Measurements from ENCODE around the gene KIAA1755. TPM values are rescaled to one million over a fixed set of nuclear protein-coding genes. Genes with fewer than 3 reads are reported as not detected.

KIAA1755 gene
- total and polyA plus RNA-seq, 9 of the 15 experiments (the other 6 are each of a cell fraction or from before 2014, with no cell fraction given): not detected

GRCh38 chr20:38269715-38270114 is 9.2 kb upstream of the KIAA1755 start:
- ATAC-seq (no peak), DNase-seq (ENCODE audit: extremely low read depth in 1 of 4, low spot score in 3 of 4) (no peak), FAIRE-seq (no peak)
- Histone ChIP-seq H4K20me1 (replicated peaks; ENCODE audit: control insufficient read depth, insufficient read depth, low read length) (no peaks in the 10 kb centered on the region), H3K4me2 (ENCODE audit: insufficient read depth, low read length) (no peak overlapping the region), H3K79me2 (ENCODE audit: control insufficient read depth, insufficient read depth, low read length) (no peaks in the 10 kb centered on the region), H3K27me3 (ENCODE audit: control insufficient read depth in 2 of 2, insufficient read depth in 2 of 2, low read length in 2 of 2) (peaks cover 0 to 25% of the 10 kb centered on the region in 2 experiments; a peak in 3 of 5 replicates), H2AFZ (ENCODE audit: low read depth, low read length) (no peak overlapping the region), H3K9me1 (ENCODE audit: control insufficient read depth, insufficient read depth, low read length) (no peaks in the 10 kb centered on the region), H3K36me3 (ENCODE audit: control insufficient read depth, insufficient read depth, low read length) (no peaks in the 10 kb centered on the region), H3K4me1 (replicated peaks in 1 of 2; ENCODE audit: control insufficient read depth in 2 of 2, insufficient read depth in 2 of 2, low read length in 2 of 2) (no peaks in the 10 kb centered on the region), H3K9ac (ENCODE audit: insufficient read depth in 1 of 2, low read depth in 2 of 2, low read length in 2 of 2) (no peak overlapping the region), H3K27ac (ENCODE audit: extremely low read depth, low read depth, low read length) (no peak overlapping the region), H3K9me3 (replicated peaks; ENCODE audit: control insufficient read depth, insufficient read depth, low read depth, low read length) (no peaks in the 10 kb centered on the region), H3K4me3 (no peak overlapping the region)
- in situ Hi-C loops (cut with MboI): no loop called here
- ChIA-PET POLR2A (no interaction called here), CTCF (ENCODE audit: low intra/inter-chr PET ratio) (no interaction called here)
- intact Hi-C loops (cut with micrococcal nuclease): no loop called here
- TF ChIP-seq, protein P1, sequence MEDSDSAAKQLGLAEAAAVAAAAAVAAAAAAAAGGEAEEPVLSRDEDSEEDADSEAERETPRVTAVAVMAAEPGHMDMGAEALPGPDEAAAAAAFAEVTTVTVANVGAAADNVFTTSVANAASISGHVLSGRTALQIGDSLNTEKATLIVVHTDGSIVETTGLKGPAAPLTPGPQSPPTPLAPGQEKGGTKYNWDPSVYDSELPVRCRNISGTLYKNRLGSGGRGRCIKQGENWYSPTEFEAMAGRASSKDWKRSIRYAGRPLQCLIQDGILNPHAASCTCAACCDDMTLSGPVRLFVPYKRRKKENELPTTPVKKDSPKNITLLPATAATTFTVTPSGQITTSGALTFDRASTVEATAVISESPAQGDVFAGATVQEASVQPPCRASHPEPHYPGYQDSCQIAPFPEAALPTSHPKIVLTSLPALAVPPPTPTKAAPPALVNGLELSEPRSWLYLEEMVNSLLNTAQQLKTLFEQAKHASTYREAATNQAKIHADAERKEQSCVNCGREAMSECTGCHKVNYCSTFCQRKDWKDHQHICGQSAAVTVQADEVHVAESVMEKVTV (CRISPR knock-in tag; IDR thresholded peaks at IDR 0.05): no peak
- TF ChIP-seq STAT6 (CRISPR knock-in tag; IDR thresholded peaks at IDR 0.05): no peak
- no peak for TF ChIP-seq SOX6 (IDR thresholded peaks at IDR 0.05)
- no peak for TF ChIP-seq FOXJ3 (CRISPR knock-in tag; IDR thresholded peaks at IDR 0.05)
- TF ChIP-seq ZNF444 (CRISPR knock-in tag; IDR thresholded peaks at IDR 0.05): no peak
- TF ChIP-seq, protein P2, sequence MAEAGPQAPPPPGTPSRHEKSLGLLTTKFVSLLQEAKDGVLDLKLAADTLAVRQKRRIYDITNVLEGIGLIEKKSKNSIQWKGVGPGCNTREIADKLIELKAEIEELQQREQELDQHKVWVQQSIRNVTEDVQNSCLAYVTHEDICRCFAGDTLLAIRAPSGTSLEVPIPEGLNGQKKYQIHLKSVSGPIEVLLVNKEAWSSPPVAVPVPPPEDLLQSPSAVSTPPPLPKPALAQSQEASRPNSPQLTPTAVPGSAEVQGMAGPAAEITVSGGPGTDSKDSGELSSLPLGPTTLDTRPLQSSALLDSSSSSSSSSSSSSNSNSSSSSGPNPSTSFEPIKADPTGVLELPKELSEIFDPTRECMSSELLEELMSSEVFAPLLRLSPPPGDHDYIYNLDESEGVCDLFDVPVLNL (CRISPR knock-in tag; IDR thresholded peaks at IDR 0.05; ENCODE audit: low read depth): no peak
- TF ChIP-seq ZNF584 (CRISPR knock-in tag; IDR thresholded peaks at IDR 0.05; ENCODE audit: low read depth): no peak
- no peak for TF ChIP-seq AFF1 (IDR thresholded peaks at IDR 0.05; ENCODE audit: low read depth in 1 of 2, partially characterized antibody in 2 of 2)
- no peak for TF ChIP-seq BHLHE40 (IDR thresholded peaks at IDR 0.05; ENCODE audit: low read length)
- no peak for TF ChIP-seq GABPB2 (CRISPR knock-in tag; conservative IDR thresholded peaks at IDR 0.05)
- TF ChIP-seq PTTG1 (tag; IDR thresholded peaks at IDR 0.05; ENCODE audit: low read depth): no peak
- no peak for TF ChIP-seq MYC (IDR thresholded peaks at IDR 0.05; ENCODE audit: low read depth, low read length)
- TF ChIP-seq MYC (CRISPR knock-in tag; IDR thresholded peaks at IDR 0.05; ENCODE audit: borderline replicate concordance, low read depth): no peak
- no TSS peak for BruUV-seq (replicated peaks)
- 2% methylated on average over 6 of the region's 6 CpGs for WGBS (ENCODE audit: insufficient coverage, low coverage, missing lambda C conversion rate)

Measured in K562 (cell line).